ENCODE results near the gene CBY1.

DNA sequence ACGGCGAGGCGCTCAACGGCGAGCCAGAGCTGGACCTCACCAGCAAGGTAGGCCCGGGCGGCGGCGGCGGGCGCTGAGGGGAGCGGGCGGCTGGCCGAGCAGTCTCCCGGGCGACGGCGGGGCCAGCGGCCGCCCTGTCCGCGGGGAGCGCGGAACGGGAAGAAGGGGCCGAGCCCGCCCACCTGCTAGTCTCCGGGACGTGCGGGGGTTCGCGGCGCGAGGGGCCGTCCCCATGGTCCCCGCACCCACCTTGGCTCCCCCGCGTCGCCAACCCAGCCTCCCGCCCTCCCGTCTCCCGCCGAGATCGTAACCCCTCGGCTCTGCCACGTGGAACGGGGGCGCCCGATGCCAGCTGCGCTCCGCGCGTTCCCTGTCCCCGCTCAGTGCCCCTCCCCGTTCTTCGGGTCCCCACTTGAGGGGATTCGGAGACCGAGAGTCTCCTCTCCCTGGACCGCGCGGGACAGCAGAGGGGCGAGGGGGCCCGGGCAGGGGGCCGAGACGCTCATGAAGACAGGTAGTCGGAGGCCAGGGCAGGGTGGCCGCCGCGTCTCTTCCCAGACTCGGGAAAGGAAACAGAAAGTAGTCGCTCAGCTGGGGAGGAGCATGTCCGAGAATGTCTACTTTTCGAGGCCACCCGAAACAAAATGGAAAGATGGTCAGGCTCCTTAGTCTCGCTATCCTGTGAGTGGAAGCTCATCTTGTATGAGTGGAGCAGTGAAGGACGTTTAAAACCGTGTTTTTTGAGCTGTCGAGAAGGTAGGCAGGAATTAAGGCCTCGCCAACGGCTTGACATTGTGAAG is 49.9 kb downstream of the CBY1 start:
- TF ChIP-seq, protein P1, sequence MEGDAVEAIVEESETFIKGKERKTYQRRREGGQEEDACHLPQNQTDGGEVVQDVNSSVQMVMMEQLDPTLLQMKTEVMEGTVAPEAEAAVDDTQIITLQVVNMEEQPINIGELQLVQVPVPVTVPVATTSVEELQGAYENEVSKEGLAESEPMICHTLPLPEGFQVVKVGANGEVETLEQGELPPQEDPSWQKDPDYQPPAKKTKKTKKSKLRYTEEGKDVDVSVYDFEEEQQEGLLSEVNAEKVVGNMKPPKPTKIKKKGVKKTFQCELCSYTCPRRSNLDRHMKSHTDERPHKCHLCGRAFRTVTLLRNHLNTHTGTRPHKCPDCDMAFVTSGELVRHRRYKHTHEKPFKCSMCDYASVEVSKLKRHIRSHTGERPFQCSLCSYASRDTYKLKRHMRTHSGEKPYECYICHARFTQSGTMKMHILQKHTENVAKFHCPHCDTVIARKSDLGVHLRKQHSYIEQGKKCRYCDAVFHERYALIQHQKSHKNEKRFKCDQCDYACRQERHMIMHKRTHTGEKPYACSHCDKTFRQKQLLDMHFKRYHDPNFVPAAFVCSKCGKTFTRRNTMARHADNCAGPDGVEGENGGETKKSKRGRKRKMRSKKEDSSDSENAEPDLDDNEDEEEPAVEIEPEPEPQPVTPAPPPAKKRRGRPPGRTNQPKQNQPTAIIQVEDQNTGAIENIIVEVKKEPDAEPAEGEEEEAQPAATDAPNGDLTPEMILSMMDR (conservative IDR thresholded peaks at IDR 0.05; ENCODE audit: low read length): no peak
- TF ChIP-seq EZH2phosphoT487 (IDR thresholded peaks at IDR 0.05; ENCODE audit: borderline replicate concordance, low read depth, low read length): no peak
